H1 (cell line): ENCODE data around the gene ABCA13. TPM values are rescaled to one million over a fixed set of nuclear protein-coding genes. Genes with fewer than 3 reads are reported as not detected.

Source experiments
- CTCF ChIA-PET: fragments of 300-600 bp; sonication (Branson Sonifier 250); formaldehyde crosslinking; loops from one replicate; lab custom pipeline; 2021; ENCODE audit not compliant: partially characterized antibody; lab: Charles Lee
- POLR2A ChIA-PET: fragments of 300-600 bp; sonication (Branson Sonifier 250); formaldehyde crosslinking; loops from one replicate; lab custom pipeline; 2021; ENCODE audit warnings: inconsistent platforms; ENCODE audit not compliant: partially characterized antibody; lab: Charles Lee
- DNase-seq, 2 experiments: peaks; one replicate each; pipeline versions ENCODE4 v3.0.0 to v3.0.0-alpha.2; 2010 to 2022; ENCODE audit warnings: low spot score in 2 of 2, low read depth in 1 of 2, mixed read lengths in 1 of 2
- FAIRE-seq: peaks from 2 replicates; lab custom pipeline; 2011; peaks lifted over from hg19 to GRCh38; lab: Jason Lieb, UNC
- H2AFZ ChIP-seq: 2 replicates; pipeline ENCODE4 v1.8.1; 2012; ENCODE audit warnings: low read length, inconsistent platforms
- H2AK5ac ChIP-seq: 2 replicates; pipeline ENCODE4 v1.6.1; 2013; ENCODE audit warnings: low read depth, low read length
- H2BK120ac ChIP-seq: replicated peaks from 2 replicates; pipeline ENCODE3; 2013; ENCODE audit warnings: low read depth, low read length, inconsistent platforms
- H2BK12ac ChIP-seq: 2 replicates; pipeline ENCODE4 v1.6.1; 2013; ENCODE audit warnings: low read depth, low read length
- H2BK15ac ChIP-seq: 2 replicates; pipeline ENCODE4 v1.6.1; 2013; ENCODE audit warnings: low read length
- H2BK20ac ChIP-seq: 2 replicates; pipeline ENCODE4 v1.6.1; 2013; ENCODE audit warnings: low read length
- H2BK5ac ChIP-seq: 2 replicates; pipeline ENCODE4 v1.6.1; 2013; ENCODE audit warnings: low read depth, low read length
- H3K14ac ChIP-seq: 2 replicates; pipeline ENCODE4 v1.6.1; 2013; ENCODE audit warnings: inconsistent platforms; ENCODE audit not compliant: insufficient read length
- H3K18ac ChIP-seq: 2 replicates; pipeline ENCODE4 v1.6.1; 2013; ENCODE audit warnings: low read length; ENCODE audit errors: extremely low read depth
- H3K23ac ChIP-seq: 2 replicates; pipeline ENCODE4 v1.6.1; 2013; ENCODE audit warnings: inconsistent platforms; ENCODE audit not compliant: insufficient read length
- H3K23me2 ChIP-seq: 2 replicates; pipeline ENCODE4 v1.6.1; 2013; ENCODE audit warnings: low read depth, low read length
- H3K27ac ChIP-seq: 2 replicates; pipeline ENCODE4 v1.6.1; 2011; ENCODE audit warnings: low read depth, low read length, inconsistent platforms
- H3K27me3 ChIP-seq, 4 experiments: replicated peaks in 1 of 4; 1 replicate in 1 of 4; 2 replicates in 3 of 4; pipeline versions ENCODE4 v1.6.1 to v1.8.1; 2011 to 2013; ENCODE audit warnings: low read length in 3 of 4, mild to moderate bottlenecking in 3 of 4, inconsistent platforms in 2 of 4, mixed read lengths in 2 of 4, moderate library complexity in 1 of 4; ENCODE audit not compliant: control insufficient read depth in 3 of 4, insufficient read depth in 3 of 4; ENCODE audit errors: extremely low read depth in 1 of 4
- H3K36me3 ChIP-seq, 4 experiments: 2 replicates each; pipeline versions ENCODE4 v1.6.1 to v1.8.1; 2011 to 2013; ENCODE audit warnings: mild to moderate bottlenecking in 4 of 4, low read length in 3 of 4, moderate library complexity in 2 of 4, control low read depth in 1 of 4, inconsistent platforms in 1 of 4; ENCODE audit not compliant: insufficient read depth in 4 of 4, control insufficient read depth in 2 of 4
- H3K4ac ChIP-seq: replicated peaks from 2 replicates; pipeline ENCODE3; 2013; ENCODE audit warnings: low read length, low read depth, mixed read lengths, inconsistent platforms; ENCODE audit not compliant: insufficient read length
- H3K4me1 ChIP-seq, 4 experiments: replicated peaks in 1 of 4; 1 replicate in 1 of 4; 2 replicates in 3 of 4; pipeline versions ENCODE4 v1.6.1 to v1.8.1; 2011 to 2013; ENCODE audit warnings: low read length in 3 of 4, inconsistent platforms in 2 of 4, mixed read lengths in 1 of 4; ENCODE audit not compliant: insufficient read depth in 4 of 4, control insufficient read depth in 3 of 4
- H3K4me2 ChIP-seq, 2 experiments: 2 replicates each; pipeline versions ENCODE4 v1.6.1 to v1.8.1; 2011 to 2013; ENCODE audit warnings: low read depth in 2 of 2, low read length in 2 of 2, control low read depth in 1 of 2, inconsistent platforms in 1 of 2, mild to moderate bottlenecking in 1 of 2; ENCODE audit not compliant: insufficient read depth in 1 of 2
- H3K4me3 ChIP-seq, 4 experiments: fragments of 200-600, 300-600 bp in 1 of 4; sonication (generic), shearing (Covaris generic), sonication (Bioruptor Twin) in 1 of 4; 2 replicates each; pipeline versions ENCODE4 v1.5.1 to v1.8.1; 2011 to 2016; ENCODE audit warnings: low read length in 4 of 4, low read depth in 3 of 4, control low read depth in 2 of 4, inconsistent platforms in 2 of 4, mild to moderate bottlenecking in 2 of 4, mixed read lengths in 1 of 4, moderate library complexity in 1 of 4; ENCODE audit not compliant: insufficient read depth in 2 of 4; ENCODE audit errors: extremely low read depth in 1 of 4
- H3K56ac ChIP-seq: replicated peaks from 2 replicates; pipeline ENCODE3; 2013; ENCODE audit warnings: low read depth, mild to moderate bottlenecking, mixed read lengths, low read length, inconsistent platforms; ENCODE audit not compliant: insufficient read length
- H3K79me1 ChIP-seq: 2 replicates; pipeline ENCODE4 v1.6.1; 2013; ENCODE audit warnings: low read depth, low read length, control low read depth
- H3K79me2 ChIP-seq, 2 experiments: 2 replicates each; pipeline versions ENCODE4 v1.6.1 to v1.8.1; 2012 to 2013; ENCODE audit warnings: low read length in 2 of 2, mild to moderate bottlenecking in 2 of 2, inconsistent platforms in 1 of 2; ENCODE audit not compliant: insufficient read depth in 2 of 2, control insufficient read depth in 1 of 2
- H3K9ac ChIP-seq, 4 experiments: replicated peaks in 1 of 4; 1 replicate in 1 of 4; 2 replicates in 3 of 4; pipeline versions ENCODE4 v1.6.1 to v1.8.1; 2011 to 2013; ENCODE audit warnings: low read depth in 3 of 4, low read length in 3 of 4, control low read depth in 2 of 4, mild to moderate bottlenecking in 2 of 4, moderate library complexity in 2 of 4, inconsistent platforms in 1 of 4; ENCODE audit errors: extremely low read depth in 1 of 4
- H3K9me3 ChIP-seq, 2 experiments: 2 replicates each; pipeline versions ENCODE4 v1.6.1 to v1.8.1; 2012 to 2013; ENCODE audit warnings: mild to moderate bottlenecking in 2 of 2, moderate library complexity in 2 of 2, control low read depth in 1 of 2, inconsistent platforms in 1 of 2, low read depth in 1 of 2, low read length in 1 of 2, mixed read lengths in 1 of 2; ENCODE audit not compliant: insufficient read depth in 2 of 2
- H4K20me1 ChIP-seq, 2 experiments: replicated peaks in 1 of 2; 2 replicates each; pipeline versions ENCODE3 to v1.8.1; 2011 to 2013; ENCODE audit warnings: inconsistent platforms in 2 of 2, low read length in 2 of 2, mild to moderate bottlenecking in 1 of 2; ENCODE audit not compliant: insufficient read depth in 2 of 2, control insufficient read depth in 1 of 2
- H4K5ac ChIP-seq: 2 replicates; pipeline ENCODE4 v1.6.1; 2013; ENCODE audit warnings: low read length, low read depth, mixed read lengths, inconsistent platforms; ENCODE audit not compliant: insufficient read length
- H4K8ac ChIP-seq: 2 replicates; pipeline ENCODE4 v1.8.0; 2013; ENCODE audit warnings: mild to moderate bottlenecking, moderate library complexity, low read length, inconsistent platforms; ENCODE audit not compliant: insufficient read depth; ENCODE audit errors: extremely low read depth
- H4K91ac ChIP-seq: replicated peaks from 2 replicates; pipeline ENCODE3; 2013; ENCODE audit warnings: low read length, mixed read lengths, inconsistent platforms; ENCODE audit not compliant: insufficient read length
- CHD1 ChIP-seq: IDR thresholded peaks from 2 replicates; pipeline ENCODE4 v1.6.1; 2012; ENCODE audit warnings: low read depth, low read length, improper control_type of control experiment
- SP2 ChIP-seq: IDR thresholded peaks from 2 replicates; pipeline ENCODE4 v1.6.1; 2012; ENCODE audit warnings: mild to moderate bottlenecking, low read length, inconsistent platforms
- WGBS, 2 experiments: shearing (Covaris generic) in 1 of 2; methylation state at CpG; one replicate each; pipeline versions ENCODE4 v1.1.6 to v1.1.7; 2013 to 2015; ENCODE audit warnings: low lambda C conversion rate in 2 of 2, mixed read lengths in 2 of 2, inconsistent platforms in 1 of 2, low coverage in 1 of 2, missing lambda C conversion rate in 1 of 2; ENCODE audit not compliant: insufficient replicate concordance in 2 of 2, insufficient coverage in 1 of 2, insufficient read length in 1 of 2; ENCODE audit errors: extremely low coverage in 1 of 2, missing lambda C conversion rate in 1 of 2; 5-methylcytosine and 5-hydroxymethylcytosine counted together
- polyA plus RNA-seq, 7 experiments: library from polyadenylated mRNA; depleted of rRNA in 3 of 7; stranded (reverse) in 5 of 7; unstranded in 2 of 7; fragments of >200 nt in 5 of 7; fragments of 200-250 nt in 2 of 7; gene quantifications; 1 replicate in 5 of 7; 2 replicates in 1 of 7; 4 replicates in 1 of 7; pipeline versions ENCODE4 v1.2.1 to v1.2.3, GENCODE V29; 2011 to 2013; ENCODE audit warnings: missing spikeins in 2 of 7, mixed read lengths in 2 of 7
- total RNA-seq: library from RNA; stranded (reverse); fragmentation: NEBNext Ultra II Directional; extraction: Animal tissue kit (Norgen Biotek cat#: 25700); gene quantifications from 2 replicates; pipeline ENCODE4 v1.2.1, GENCODE V29; 2021

Gene ABCA13
- total and polyA plus RNA-seq, 2 of the 8 experiments (the other 6 are each of a cell fraction or from before 2014, with no cell fraction given) = 0.07 to 0.09 TPM

- Histone ChIP-seq H2AFZ (no peak overlapping the region), H3K79me1 (no peaks in the 10 kb centered on the region), H3K4me1 (no peaks in the 10 kb centered on the region), H3K9ac (no peak overlapping the region), H3K14ac (no peak overlapping the region), H3K4ac (no peak overlapping the region), H3K79me2 (no peaks in the 10 kb centered on the region), H2BK15ac (no peak overlapping the region), H4K5ac (no peak overlapping the region), H3K27me3 (no peaks in the 10 kb centered on the region), H4K91ac (no peak overlapping the region), H2BK20ac (no peak overlapping the region), H4K8ac (no peak overlapping the region), H3K4me3 (no peak overlapping the region), H3K27ac (no peak overlapping the region), H3K56ac (no peak overlapping the region), H3K9me3 (peaks cover 3 to 7% of the 10 kb centered on the region in 2 experiments; a peak in 2 of 4 replicates), H3K23ac (no peak overlapping the region), H3K23me2 (no peaks in the 10 kb centered on the region), H3K36me3 (no peaks in the 10 kb centered on the region), H3K4me2 (no peak overlapping the region), H3K18ac (no peak overlapping the region), H2BK120ac (no peak overlapping the region), H2BK12ac (no peak overlapping the region), H4K20me1 (no peaks in the 10 kb centered on the region), H2AK5ac (no peak overlapping the region), H2BK5ac (no peak overlapping the region)
- no peak for TF ChIP-seq SP2
- no peak for TF ChIP-seq CHD1
- CTCF ChIA-PET = no interaction called here
- 96% methylated on average over 1 of the region's 1 CpG; no CpG with 5 or more reads in 1 of the 2 experiments for WGBS, 2 experiments
- FAIRE-seq = no peak
- POLR2A ChIA-PET = no interaction called here
- DNase-seq = no peak
Measured at GRCh38 chr7:48213226-48213625, 42.0 kb downstream of the ABCA13 start.
